ENCODE results near the gene LRRC70.
"Not testable (repeated sequence)": the region's sequence is repeated elsewhere in the genome, so short reads cannot be mapped to it uniquely, and the experiment has no call there.

The LRRC70 gene

GRCh38 chr5:62578540-62578939 lies at the start of gene LRRC70:
LRRC70 (plus strand) TSS chr5:62578819; CDS start chr5:62579439, 620 bp downstream.
- peak in 1 of 2 donors; percentile 35 for DNase-seq (ENCODE audit: low read depth in 1 of 2, low spot score in 1 of 2)

GRCh38 chr5:62533597-62533996 lies 45.0 kb upstream of the LRRC70 start:
- DNase-seq (ENCODE audit: low read depth in 1 of 2, low spot score in 1 of 2), result no peak

GRCh38 chr5:62534461-62535236 lies 44.0 kb upstream of the LRRC70 start:
- DNase-seq (ENCODE audit: low read depth in 1 of 2, low spot score in 1 of 2), result no peak

GRCh38 chr5:62536232-62536631 lies 42.4 kb upstream of the LRRC70 start:
- no peak for DNase-seq (ENCODE audit: low read depth in 1 of 2, low spot score in 1 of 2)

GRCh38 chr5:62536783-62537182 lies 41.8 kb upstream of the LRRC70 start:
- DNase-seq (ENCODE audit: low read depth in 1 of 2, low spot score in 1 of 2), result no peak

GRCh38 chr5:62538017-62538942 lies 40.3 kb upstream of the LRRC70 start:
- DNase-seq (ENCODE audit: low read depth in 1 of 2, low spot score in 1 of 2), result no peak

- no peak for DNase-seq (ENCODE audit: low read depth in 1 of 2, low spot score in 1 of 2)
Observed at GRCh38 chr5:62542720-62543119, 35.9 kb upstream of the LRRC70 start.

GRCh38 chr5:62547945-62548630 lies 30.5 kb upstream of the LRRC70 start:
- no peak for DNase-seq (ENCODE audit: low read depth in 1 of 2, low spot score in 1 of 2)

GRCh38 chr5:62550103-62550502 lies 28.5 kb upstream of the LRRC70 start:
- DNase-seq (ENCODE audit: low read depth in 1 of 2, low spot score in 1 of 2), result no peak

GRCh38 chr5:62555930-62556329 lies 22.7 kb upstream of the LRRC70 start:
- DNase-seq (ENCODE audit: low read depth in 1 of 2, low spot score in 1 of 2), result no peak

GRCh38 chr5:62558941-62559340 lies 19.7 kb upstream of the LRRC70 start:
- no peak for DNase-seq (ENCODE audit: low read depth in 1 of 2, low spot score in 1 of 2)

- DNase-seq (ENCODE audit: low read depth in 1 of 2, low spot score in 1 of 2), result no peak
Observed at GRCh38 chr5:62560786-62561185, 17.8 kb upstream of the LRRC70 start.

GRCh38 chr5:62561896-62562295 lies 16.7 kb upstream of the LRRC70 start:
- no peak for DNase-seq (ENCODE audit: low read depth in 1 of 2, low spot score in 1 of 2)

- DNase-seq (ENCODE audit: low read depth in 1 of 2, low spot score in 1 of 2), result no peak
Observed at GRCh38 chr5:62562867-62563266, 15.8 kb upstream of the LRRC70 start.

GRCh38 chr5:62564101-62564500 lies 14.5 kb upstream of the LRRC70 start:
- DNase-seq (ENCODE audit: low read depth in 1 of 2, low spot score in 1 of 2), result no peak

GRCh38 chr5:62565740-62566139 lies 12.9 kb upstream of the LRRC70 start:
- DNase-seq (ENCODE audit: low read depth in 1 of 2, low spot score in 1 of 2), result not testable (repeated sequence)

- DNase-seq (ENCODE audit: low read depth in 1 of 2, low spot score in 1 of 2), result no peak
Observed at GRCh38 chr5:62568143-62568542, 10.5 kb upstream of the LRRC70 start.

- DNase-seq (ENCODE audit: low read depth in 1 of 2, low spot score in 1 of 2), result no peak
Observed at GRCh38 chr5:62568800-62569432, 9.7 kb upstream of the LRRC70 start.

- DNase-seq (ENCODE audit: low read depth in 1 of 2, low spot score in 1 of 2), result no peak
Observed at GRCh38 chr5:62569470-62569869, 9.1 kb upstream of the LRRC70 start.

GRCh38 chr5:62572918-62573514 lies 5.6 kb upstream of the LRRC70 start:
- DNase-seq (ENCODE audit: low read depth in 1 of 2, low spot score in 1 of 2), result no peak

GRCh38 chr5:62574599-62574998 lies 4.0 kb upstream of the LRRC70 start:
- DNase-seq (ENCODE audit: low read depth in 1 of 2, low spot score in 1 of 2), result no peak

Data from activated CD4-positive, alpha-beta T cell treated with anti-CD3 and anti-CD28 coated beads, Interleukin-2, amount 50 U/mL, for 24 hours (primary cell).